Hindlimb muscle (tissue), 1 donor: ENCODE results near the gene FCRL5. TPM values are rescaled to one million over a fixed set of nuclear protein-coding genes. Genes with fewer than 3 reads are reported as not detected.

Source experiments
- DNase-seq: peaks from one replicate; pipeline ENCODE4 v3.0.0-alpha.2; 2013
- polyA plus RNA-seq: library from polyadenylated mRNA; unstranded; fragments of 120-200 nt; gene quantifications from one replicate; pipeline ENCODE4 v1.2.1, GENCODE V29; 2013; ENCODE audit not compliant: insufficient read length

Gene FCRL5
- polyA plus RNA-seq, 1 donor = not detected

DNA sequence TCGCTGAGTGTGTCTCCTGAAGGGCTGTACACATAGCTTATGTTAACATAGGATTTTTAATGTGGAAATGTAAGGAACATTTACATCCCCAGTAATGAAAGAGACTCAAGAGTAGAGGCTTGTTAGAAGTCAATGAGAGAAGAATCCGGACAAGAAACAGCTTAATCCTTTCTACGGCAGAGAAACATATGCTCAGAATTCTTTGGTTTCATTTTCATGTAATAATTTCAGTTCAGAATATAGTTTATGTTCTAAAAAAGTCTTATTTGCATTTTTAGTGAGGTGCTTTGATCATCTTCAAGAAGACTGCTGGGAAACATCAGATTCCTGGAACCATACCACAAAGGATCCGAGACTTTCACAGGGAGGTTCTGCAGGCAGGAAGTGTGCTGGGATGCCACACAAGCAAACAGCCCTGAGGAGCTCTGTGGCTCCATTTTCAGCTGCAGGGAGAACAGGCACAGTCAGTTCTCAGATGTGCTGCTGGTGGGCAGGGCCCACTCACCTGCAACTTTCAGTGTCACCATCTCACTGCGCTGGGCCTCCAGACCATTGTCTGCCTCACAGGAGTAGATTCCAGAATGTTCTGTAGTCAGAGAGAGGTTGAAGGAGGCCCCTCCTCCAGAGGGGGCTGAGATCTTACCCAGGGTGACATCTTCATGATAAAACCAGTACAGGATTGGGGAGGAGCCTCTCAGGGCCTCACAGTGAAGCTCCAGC, 28.4 kb downstream of the FCRL5 start:
- DNase-seq = no peak

DNA sequence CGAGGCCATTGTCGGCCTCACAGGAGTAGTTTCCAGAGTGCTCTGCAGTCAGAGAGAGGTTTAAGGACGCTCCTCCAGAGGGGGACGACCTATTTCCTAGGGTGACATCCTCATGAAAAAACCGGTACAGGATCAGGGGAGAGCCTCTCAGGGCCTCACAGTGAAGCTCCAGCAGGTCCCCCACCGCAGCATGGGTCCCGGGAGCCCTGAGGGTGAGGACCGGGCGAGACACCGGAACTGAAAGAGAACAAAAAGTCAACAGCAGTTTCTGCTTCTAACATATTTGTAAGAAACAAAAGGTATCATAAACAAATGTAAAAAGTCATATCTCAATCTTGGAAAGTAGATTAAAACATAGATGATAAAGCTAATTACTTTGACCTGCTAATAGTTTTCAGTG, 31.3 kb downstream of the FCRL5 start:
- DNase-seq = no peak

DNA sequence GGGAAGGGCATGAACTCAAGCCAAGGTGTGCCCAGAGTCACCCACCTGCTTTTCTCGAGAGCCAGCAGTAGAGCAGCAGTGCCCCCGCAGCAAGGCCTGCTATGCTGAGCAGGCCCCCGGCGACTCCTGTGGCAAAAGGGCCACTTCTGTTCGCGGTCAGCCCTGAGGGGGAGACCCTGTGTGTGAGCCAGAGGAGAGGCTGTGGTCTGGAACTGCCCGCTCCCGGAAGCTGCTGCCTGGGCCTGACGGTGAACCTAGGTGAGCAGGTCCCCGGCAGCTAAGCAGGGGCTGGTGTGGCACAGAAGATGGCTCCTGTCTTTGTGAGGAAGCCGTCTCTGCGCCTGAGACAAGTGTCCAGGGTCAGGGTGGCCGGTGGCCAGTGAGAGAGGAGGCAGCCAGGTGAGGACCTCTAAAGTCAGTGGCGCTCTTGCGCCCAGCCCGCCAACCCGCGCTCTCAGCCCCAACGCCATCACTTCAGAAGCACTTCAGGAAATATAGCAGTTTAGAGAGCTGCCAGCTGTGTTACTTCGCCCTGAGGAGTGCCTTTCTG, 31.9 kb downstream of the FCRL5 start:
- DNase-seq = no peak

DNA sequence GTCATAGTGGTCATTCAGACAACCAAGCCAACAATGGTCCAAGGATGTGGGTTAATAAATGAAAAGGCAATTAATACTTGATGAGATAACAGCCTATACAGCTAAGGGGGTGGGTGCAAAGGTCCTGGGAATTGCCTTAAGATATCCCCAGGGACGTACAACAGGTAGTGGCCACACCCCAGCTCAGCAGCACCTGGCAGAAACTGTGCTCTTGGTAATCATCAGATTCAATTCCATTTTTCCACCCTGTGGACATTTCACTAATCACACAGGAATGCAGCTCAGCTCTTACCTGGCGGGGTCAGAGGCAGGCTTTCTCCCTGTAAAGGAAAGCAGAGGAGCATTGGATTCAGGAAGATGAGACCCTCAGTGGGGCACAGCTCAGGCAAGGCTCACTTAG, 32.9 kb downstream of the FCRL5 start:
- no peak for DNase-seq

DNA sequence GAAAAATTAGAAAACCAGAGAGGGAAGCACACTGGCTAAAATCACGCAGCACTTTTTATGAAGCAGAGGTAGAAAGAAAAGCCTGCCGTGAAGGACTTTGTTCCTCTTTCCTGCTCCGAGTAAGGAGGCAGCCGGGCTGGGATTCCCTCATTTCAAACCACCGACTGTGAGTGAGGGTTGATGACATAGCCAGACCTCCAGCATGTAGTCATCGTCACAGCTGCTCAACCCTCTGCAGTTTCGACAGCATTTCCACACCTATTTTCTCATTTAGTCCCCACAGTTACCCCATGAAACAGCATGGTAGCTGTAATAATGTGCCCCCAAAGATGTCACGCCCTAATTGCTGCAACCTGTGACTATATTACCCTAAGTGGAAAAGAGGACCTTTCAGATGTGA, 35.3 kb downstream of the FCRL5 start:
- no peak for DNase-seq

DNA sequence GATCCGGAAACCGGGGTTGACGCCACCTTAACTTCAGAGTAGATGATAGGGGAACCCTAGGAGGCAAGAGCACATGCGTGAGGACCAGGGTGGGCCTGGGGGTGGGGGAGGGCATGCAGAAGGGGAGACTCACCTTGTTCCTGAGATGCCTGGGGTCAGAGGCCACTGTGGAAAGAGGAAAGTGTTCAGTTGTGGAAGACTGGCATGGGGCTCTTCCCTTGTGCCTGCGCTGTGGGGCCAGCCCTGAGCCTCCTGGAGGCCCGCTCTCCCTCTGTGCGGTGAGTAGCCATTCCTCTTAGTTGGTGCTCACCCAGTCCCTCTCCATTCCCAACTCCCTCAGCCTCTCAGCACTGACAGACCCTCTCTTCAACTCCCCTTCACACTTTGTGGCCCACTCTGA, 36.6 kb downstream of the FCRL5 start:
- no peak for DNase-seq

DNA sequence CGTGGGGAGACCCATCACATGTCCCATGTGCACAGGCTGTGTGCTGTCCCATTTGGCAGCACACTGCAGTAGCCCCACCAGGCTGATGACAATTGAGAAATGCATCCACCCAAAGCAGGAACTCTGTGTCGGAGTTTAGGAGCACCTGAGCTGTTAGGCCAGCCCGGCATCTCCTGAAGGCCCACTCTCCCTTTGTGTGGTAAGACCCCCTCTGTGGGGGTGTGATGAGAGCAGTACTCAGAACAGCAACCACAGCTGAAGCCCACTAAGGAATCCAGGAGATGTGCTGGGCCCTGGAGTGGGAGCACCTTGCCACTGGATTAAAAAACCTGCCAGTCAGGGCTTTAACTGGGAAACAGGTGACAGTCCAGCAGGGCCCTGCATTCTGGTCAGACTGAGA, 37.2 kb downstream of the FCRL5 start:
- DNase-seq = no peak

DNA sequence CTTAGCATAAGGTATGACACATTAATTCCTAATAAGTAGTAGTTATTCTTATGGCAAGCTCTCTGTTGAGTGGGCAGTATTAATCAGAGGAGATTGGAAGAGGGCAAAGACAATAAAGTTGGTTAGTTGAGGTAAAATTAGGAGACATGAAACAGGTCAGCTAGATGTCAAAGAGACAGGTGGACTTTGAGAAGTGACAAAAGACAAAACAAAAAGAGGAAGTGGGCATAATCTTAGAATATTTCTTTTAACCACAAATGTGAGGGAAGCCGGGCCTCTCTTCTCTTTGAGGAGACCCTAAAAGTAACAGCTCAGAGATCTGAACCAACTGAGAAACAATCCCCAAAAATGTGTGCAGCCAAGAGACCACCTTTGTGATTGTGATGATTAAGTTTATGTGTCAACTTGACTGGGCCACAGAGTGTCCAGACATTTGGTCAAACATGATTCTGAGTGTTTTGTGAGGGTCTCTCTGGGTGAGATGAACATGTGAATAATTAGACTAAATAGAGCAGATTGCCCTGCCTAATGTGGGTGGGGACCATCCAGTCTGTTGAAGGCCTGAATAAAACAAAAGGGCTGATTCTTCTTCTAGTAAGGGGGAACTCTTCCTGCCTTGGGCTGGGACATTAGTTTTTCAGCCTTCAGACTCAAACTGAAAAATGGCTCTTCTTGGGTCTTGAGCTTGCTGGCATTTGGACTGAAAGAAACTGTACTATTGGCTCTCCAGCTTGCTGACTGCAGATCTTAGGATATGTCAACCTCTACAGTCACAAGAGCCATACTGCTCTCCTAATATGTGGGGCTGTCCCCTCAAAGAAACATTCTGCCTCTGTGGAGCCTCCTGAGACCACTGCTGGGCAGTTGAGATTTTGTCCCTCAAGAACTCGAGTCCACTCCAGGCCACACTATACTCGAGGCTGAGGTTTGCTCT, 40.0 kb downstream of the FCRL5 start:
- no peak for DNase-seq

DNA sequence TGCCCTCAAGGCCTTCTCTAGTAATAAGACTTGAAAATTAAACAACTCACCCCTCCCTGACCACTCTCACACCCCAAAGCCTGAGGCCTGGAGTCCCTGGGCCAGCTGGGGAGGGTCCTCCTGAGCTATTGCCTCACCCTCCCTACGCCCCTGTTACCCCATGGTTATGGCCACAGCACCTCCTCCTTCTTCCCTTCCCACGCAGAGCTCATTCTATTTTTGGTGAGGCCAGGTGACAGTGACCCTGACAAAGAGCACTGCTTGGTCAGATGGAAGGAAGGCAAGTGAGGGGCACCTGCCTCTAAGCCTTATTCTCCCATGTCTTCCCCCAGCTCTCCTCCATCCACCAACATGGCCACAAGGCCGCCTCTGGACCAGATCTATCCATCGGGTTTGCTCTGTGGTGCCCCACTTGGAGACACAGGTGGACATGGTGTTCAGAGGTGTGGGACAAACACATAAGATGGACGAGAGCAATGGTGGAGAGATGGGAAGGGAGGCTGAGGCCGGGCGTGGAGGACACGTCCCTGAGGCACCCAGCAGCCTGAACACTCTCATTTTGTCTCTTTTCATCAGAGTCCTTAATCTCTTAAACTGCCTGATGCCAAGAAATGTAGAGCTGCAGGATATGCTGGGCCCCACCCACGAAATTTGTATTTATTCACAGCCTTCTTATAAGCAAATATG, 42.6 kb downstream of the FCRL5 start:
- no peak for DNase-seq

DNA sequence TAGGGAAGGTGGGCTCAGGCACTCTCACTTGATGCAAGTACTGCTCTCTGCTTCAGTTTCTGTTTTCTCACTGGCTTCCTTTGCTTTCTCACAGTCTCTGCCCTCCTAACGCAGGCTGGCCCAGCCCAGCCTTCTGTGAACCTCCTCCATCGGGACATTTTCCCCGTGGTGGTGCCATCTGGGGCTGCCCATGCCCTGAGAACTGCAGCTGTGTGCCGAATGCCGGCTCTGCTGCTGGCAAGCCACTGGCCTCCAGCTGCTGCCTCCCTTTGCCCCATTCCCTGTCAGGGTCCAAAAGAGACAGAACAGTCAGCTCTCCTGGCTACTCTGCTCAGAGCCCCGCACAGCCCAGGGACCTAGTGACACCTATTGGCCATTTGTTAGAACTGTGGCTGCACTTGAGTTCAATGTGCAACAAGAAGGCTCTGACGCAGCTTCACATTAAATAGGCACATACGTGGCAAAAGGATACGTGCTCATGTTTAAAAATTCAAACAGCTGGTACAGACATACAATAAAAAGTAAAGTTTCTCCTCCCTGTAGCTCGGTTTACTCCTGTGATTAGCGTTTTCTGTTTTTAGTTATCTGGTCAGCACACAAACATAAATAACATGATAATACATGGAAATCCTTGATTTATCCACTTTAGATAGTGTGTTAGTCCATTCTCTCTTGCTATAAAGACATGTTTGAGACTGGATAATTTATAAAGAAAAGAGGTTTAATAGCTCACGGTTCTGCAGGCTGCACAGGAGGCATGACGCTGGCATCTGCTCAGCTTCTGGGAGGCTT, 46.6 kb downstream of the FCRL5 start:
- DNase-seq = peak; percentile 30

DNA sequence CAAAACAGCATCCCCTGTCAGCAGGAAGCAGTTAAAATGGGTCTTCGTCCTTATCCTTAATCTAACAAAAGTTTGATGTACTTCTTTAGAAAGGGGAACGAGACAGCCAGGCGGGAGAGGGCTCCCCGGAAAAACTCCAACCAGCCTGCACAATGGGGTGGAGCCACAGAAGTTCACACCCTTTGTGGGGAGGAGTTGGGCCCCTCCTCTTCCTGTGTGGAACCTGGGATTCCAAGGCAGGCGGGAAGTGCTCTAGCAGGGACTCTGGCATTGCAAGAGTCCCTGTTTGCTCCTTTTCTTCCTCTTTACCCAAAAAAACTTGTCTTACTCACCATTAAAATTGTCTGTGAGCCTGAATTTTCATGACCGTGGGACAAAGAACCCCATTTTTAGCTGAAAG, 47.7 kb downstream of the FCRL5 start:
- DNase-seq = no peak

DNA sequence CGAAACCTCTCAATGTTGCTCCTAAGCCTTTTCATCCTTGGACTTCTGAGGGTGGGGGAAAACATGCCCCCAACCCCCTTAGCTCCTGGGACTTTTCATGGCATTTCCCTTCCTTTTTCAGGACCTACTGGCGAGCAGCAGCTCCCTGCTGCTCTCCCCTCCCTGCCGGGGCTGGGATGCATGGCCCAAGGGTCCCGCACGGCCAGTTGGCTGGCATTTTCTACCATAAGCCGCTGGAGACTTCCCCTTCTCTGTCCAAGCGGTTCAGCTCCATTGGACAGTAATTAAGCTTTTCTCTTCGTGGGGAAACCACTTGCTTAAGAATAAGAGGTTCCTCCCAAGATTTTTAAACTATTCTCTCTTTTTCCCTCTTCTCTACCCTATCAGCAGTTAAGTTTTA, 52.8 kb downstream of the FCRL5 start:
- DNase-seq = no peak

DNA sequence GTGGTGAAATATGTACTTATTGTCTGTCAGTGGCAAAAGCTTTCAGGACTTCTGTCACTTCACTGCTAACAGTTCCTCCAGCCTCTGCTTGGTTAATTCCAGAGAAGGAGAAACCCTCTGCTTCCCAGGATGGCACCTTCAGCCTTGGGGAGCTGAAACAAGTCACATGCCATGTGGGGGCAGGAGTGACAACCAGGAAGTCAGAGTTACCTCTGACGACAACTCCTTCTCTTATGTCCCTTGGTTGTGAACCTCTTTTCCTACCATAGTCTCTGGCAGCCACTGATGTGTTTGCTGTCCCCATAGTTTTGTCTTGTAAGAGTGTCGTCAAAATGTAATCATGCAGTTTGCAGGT, 53.6 kb downstream of the FCRL5 start:
- no peak for DNase-seq

DNA sequence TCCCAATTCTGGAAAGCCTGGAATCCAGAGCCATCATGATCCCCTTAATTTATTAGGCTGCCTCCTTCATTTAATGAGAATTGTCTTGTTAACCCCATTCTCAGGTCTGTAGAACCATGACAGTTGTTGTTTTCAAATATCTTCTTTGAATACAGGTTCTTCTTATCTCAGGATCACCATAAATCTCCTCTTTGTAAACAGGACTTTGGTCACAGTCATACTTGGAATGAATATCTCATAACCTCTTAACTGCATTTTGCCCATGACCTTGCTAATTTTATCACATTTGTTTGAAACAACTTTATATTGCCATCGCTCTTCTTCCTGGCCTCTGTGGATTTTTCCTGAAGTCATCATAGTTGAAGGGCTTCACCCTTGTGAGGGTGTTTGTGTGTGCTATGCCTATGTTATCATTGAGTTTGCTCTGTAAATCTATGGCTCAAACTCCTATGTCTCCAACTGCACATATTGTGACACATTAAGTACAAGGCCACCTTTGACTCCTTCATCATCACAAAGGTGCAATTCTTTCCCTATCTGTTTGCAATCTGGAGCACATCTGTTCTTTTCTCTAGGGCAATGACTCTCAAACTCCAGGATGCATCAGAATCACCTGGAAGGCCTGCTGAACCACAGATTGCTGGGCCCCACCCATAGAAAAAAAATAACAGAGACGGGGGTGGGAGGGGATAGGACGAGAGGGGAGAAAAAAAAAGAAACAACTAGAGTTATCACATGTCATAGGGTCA, 54.2 kb downstream of the FCRL5 start:
- DNase-seq = no peak

DNA sequence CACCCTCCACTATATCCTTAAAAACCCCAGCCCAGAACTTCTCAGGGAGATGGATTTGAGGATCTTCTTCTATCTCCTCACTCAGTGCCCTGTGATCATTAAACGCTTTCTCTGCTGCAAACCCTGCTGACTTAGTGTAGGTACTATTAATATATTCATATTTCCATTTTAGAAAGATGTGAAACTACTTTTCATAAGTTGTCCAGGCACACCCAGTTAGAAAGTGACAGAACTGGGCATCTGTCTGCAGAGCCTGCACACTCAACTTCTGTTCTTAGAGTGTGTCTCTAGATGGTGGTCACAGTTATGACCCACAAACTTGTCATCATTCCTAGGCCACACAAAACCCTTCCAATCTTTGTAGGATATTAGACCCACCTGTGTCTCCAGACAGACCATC, 55.0 kb downstream of the FCRL5 start:
- no peak for DNase-seq

DNA sequence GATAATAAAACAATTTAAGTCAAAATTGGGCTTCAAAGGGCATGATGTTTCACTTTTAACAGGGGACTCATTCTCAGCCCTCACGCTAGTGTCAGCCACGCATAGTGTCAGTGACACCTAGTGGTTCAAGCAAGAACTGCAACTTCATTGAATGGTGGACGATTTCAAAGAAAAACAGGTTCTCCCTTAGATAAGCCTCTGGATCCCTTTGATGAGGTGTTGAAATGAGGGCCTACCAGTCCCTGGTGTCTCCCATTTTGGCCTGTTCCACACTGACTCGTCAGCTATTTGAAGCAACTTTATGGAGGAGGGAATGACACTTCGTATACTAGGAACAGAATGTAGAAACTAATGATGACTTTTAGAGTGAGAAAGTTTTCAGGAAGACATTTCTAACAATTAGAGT, 56.2 kb downstream of the FCRL5 start:
- no peak for DNase-seq

DNA sequence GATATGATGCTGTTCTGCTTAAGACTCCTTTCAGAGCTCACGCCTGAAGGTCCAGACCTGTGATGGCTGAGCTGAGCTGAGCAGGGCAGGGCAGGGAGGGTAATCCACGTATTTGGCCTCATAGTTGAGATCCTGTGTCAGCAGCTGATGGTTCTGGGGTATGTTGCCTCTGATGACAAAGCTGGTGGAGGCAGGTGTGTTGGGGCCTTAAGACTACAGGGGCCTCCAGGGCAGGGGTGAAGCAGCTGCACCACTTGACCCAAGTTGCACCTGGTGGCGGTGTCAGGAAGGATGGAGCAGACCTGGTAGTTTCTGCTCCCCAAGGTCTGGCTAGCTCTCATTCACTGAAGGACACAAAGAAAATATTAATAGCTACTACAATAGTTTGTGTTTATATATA, 57.0 kb downstream of the FCRL5 start:
- no peak for DNase-seq

DNA sequence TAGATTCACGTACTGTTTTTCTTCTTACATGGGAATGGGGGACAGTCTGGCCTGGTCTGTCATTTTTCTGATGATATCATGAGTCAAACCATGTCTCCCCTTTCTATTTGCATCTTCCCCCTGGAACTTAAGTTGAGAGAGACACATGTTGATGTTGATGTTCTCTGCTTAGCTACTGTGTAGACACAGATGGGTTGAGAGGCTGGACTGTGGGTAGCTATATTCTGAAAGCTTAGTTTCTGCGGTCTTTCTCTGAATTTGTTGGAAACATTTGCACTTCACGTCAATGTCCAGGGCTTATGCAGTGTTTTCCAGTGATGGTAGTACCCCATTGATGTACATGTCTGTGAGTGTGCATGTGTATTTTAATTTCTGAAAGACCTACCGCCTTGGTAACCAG, 58.2 kb downstream of the FCRL5 start:
- DNase-seq = no peak

DNA sequence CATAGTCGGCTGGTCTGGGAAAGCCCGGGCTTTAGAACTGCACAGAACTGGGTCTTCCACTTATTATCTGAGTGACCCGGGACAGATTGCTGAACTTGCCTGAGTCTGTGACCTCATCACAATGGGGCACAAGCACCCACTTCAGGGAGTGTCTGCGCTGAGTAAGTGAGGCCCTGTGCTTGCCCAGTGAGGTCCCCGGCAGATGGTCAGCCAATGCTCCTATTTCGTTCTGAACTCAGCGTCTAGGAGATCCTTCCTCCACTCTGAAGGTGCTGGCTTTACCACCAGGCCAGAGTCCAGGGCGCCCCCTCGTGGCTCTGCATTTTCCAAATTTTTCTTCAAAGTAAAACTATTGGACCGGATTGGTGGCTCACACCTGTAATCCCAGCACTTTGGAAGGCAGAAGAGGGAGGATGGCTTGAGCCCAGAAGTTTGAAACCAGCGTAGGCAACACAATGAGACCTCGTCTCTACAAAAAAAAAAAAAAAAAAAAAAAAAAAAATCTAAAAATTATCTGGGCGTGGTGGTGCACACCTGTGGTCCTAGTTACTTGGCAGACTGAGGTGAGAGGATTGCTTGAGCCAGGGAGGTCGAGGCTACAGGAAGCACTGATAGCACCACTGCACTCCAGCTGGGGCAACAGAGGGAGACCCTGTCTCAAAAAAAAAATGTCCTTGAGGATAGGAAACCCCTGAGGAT, 61.7 kb downstream of the FCRL5 start:
- peak; percentile 24 for DNase-seq

DNA sequence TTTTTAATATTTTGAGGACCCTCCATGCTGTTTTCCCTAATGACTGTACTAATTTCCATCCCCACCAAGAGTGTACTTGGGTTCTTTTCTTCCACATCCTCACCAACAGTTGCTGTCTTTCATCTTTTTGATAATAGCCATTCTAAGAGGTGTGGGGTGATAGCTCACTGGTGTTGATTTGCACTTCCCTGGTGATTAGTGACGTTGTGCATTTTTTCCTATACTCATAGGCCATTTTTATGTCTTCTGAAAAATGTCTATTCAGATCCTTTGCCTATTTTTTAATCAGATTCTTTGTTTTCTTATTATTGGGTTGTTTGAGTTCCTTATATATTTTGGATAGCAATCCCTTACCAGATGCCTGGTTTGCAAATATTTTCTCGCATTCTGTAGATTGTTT, 64.2 kb downstream of the FCRL5 start:
- DNase-seq = no peak

DNA sequence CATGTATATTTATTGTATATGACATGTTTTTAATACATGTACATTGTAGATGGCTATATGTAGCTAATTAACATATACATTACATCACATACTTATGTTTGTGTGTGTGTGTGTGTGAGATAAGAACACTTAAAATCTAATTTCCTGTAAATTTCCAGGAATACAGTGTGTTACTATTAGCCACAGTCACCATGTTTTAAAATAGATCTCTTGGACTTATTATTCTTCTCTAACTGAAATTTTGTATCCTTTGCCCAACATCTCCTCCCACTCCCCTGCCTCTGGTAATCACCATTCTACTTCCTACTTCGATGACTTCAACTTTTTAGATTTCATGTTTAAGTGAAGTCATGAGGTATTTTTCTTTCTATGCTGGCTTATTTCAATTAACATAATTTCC, 64.8 kb downstream of the FCRL5 start:
- no peak for DNase-seq
